Epidermal melanocyte (primary cell): ENCODE results near the gene CACNA1H.
"Not testable (repeated sequence)": the region's sequence is repeated elsewhere in the genome, so short reads cannot be mapped to it uniquely, and the experiment has no call there.

ENCODE experiments used
- DNase-seq: peaks from one replicate; pipeline ENCODE4 v3.0.0; 2011; ENCODE audit warnings: low spot score; ENCODE audit not compliant: insufficient read length

The CACNA1H gene

DNA sequence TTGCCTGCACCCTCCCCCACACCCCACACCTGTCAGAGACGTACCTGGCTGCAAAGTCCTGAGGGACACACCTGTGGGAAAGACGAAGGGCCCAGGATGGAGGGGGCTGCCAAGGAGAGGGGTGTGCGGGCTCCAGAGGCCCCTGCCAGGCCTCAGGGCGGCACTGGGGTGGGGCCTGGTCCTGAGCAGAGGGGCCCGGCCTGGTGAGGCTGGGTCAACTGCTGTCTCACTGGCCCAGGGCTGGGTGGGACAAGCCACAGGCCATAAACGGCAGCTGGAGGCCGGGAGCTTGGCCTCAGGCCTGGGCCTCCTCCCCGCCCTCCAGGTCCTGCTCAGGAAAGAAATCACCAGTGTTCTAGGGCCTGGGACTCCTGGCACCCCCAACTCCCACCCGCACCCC, 71.7 kb downstream of the CACNA1H start:
- DNase-seq: no peak

DNA sequence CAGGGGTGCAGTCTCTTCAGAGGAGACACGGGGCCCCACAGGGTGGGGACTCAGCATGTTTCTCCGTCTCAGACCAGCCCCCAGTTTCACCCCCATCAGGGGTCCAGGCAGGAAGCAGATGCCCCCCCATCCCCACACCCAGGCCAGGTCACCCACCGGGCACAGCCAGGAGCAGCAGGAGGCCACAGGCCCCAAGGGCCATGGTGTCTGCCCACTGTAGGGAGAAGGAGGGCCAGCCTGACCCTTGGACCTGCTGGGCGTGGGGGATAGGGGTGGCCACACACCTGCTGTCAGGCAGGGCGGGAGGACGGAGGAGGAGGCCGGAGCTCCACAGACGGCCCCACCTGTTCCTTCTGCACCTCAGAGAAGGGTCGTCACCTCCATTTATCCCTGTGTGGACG, 72.1 kb downstream of the CACNA1H start, which contains the start of gene TPSG1:
Gene TPSG1 (minus strand): TSS at position 218 of the 401 bp plus-strand sequence. CDS start 16 bp downstream, at position 202.
- DNase-seq: no peak

DNA sequence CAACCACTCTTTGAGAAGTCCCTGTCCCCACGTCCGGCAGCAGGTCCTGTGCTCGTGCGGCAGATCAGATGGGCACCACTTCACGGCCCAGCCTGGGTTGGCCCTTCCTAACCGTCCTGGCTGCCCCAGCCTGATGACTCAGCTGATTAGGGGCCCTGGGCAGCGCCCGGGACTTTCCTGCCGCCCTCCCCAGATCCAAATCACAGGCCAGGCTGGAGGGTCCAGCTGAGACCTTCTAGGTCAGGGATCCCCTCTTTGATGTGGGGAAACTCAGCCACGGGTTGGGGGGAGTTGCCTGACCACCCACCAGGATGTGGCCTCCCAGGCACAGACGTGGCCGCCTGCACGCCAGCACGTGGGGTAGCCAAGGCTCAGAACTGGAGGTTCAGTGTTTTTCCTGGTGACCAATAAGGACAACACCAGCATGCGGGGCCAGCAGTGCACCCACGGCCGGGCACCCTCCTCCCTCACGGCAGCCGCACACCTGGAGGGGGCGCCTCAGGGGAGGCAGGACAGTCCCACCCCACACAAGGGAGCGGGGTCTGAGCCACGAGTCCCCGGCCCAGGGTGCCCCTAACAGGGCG, 72.9 kb downstream of the CACNA1H start:
- not testable (repeated sequence) for DNase-seq

DNA sequence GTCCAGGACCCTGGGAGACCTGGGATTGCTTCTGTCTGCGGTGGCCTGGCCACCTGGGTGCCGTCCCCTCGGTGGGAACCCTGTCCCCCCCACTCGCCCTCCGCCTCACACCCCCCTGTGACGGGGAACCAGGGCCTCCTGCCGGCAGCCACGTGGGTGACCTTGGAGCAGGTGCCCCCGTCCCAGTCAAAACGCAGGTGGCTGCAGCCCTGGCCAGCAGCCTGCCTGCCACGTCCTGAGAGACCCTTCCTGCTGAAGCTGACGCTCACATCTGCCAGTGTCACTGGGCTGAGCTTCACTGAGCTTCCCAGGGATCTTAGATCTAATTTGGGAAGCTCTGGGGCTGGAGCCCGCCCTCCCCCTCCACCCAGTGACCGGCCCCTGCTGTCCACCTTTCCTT, 73.8 kb downstream of the CACNA1H start:
- not testable (repeated sequence) for DNase-seq

DNA sequence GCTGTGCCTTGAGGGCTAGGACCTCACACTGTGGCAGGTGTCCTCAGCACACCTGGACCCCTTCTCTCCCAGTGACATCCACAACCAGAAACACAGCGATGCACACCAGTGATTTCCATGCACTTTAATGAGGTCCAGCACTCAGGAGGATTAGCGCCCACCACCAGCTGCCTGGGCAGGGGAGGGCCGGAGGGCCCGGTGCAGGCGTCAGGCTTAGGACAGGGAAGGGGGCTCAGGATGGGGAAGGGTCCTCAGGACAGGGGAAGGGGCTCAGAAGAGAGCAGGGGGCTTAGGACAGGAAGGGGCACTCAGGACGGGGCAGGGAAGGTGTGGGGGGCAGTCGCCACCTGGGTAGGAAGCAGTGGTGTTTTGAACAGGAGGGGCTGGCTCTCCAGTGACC, 75.3 kb downstream of the CACNA1H start:
- not testable (repeated sequence) for DNase-seq

DNA sequence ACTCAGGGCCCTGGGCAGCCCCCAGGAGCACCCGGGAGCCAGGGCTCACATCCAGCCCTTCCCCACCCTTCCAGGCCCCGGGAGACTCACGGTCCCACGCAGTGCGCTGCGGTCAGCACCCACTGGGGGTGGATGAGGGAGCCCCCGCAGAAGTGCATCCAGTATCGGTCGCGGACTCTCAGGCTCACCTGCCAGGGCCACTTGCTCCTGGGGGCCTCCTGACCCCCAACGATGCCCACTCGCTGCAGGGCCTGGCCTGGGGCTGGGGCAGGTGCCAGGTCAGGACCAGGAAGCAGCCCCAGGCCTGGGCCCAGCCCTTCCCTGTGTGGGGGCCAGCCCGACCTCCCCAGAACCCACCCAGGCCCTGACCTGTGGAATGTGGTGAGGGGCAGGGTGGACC, 76.6 kb downstream of the CACNA1H start:
- not testable (repeated sequence) for DNase-seq

DNA sequence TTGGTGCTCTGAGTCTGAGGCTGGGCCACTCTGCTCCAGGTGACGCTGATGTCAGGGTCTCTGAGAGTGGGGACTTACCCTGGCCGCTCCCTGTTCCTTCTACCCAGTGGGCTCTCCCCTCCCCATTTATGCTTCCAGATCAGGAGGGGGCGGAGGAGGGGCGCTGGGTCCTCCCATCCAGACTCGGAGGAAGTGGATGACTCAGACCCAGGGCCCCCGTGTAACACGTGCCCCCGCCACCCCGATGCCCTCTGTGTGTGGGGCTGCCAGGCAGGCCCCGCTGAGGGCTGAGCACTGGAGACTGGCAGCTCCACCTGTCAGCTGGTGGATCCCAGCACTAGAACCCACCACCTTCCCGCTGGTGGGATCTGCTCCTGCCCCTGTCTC, 77.2 kb downstream of the CACNA1H start, which contains the start of gene TPSB2:
Gene TPSB2 (minus strand): TSS at position 101 of the 387 bp plus-strand sequence. CDS start 233 bp downstream, outside the sequence.
- DNase-seq: not testable (repeated sequence)

DNA sequence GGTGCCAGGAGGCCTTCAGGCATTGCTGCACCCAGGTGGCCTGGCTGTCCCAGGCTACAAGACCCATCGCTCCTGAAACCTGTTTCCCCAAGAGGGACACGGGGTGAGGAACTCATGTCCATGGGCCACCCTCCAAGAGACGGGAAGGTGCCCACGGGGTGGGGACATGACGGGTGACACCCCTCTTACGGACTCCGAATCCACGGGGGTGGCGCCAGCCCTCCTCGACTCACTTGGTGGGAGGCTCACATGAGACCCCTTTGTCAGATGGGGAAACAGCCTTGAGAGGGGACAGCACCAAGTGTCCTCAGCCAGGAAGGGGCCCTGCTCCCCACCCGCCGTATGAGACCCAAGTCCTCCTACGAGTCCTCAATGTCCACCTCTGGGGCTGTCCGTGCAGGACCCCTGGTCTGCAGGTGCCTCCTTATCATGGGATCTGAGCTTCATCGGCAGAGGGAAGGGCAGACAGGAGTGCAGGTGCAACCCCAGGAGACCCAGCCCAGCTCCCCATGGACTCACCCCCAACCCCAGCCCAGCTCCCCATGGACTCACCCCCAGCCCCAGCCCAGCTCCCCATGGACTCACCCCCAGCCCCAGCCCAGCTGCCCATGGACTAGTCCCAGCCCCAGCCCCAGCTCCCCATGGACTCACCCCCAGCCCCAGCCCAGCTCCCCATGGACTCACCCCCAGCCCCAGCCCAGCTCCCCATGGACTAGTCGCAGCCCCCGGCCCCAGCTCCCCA, 77.7 kb downstream of the CACNA1H start:
- DNase-seq: not testable (repeated sequence)

DNA sequence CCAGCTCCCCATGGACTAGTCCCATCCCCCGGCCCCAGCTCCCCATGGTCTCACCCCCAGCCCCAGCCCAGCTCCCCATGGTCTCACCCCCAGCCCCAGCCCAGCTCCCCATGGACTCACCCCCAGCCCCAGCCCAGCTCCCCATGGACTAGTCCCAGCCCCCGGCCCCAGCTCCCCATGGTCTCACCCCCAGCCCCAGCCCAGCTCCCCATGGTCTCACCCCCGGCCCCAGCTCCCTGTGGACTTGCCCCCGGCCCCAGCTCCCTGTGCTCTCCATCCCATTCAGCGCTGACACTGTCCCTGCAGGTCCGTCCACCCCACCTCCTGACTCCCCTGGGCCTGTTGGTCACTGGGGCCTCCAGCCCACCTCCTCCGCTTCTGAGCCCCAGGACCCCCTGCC, 78.4 kb downstream of the CACNA1H start:
- DNase-seq: not testable (repeated sequence)

DNA sequence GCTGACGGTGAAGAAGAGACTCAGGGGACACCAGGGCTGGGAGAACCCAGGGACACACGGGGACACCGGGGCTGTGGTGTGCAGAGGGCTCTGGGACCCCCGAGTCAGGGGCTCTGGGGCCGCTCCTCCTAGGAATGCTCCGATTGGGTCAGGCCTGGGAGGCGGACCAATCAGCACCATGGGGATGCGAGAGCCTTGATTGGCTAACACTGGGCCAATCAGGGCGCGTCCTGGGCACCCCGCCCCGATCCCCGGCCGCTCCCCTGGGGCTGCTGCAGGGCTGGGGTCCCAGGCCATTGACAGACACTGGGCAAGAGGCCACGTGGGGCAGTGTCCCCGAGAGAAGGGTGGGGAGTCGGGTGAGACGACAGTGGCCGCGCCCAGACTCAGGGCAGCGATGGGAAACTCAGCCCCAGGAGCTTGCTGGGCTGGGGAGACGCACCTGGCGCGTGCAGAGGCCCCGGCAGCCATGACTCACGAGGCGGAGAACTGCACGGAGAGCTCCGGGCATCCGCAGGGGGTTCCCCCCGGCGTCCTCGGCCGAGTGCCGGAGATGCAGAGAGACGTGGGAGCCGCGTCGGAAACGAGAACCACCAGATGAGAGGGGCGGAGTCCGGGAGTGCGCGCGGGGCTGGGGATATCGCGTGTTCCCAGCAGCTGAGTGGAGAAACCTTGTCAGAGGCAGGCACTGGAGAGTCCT, 79.3 kb downstream of the CACNA1H start:
- DNase-seq: not testable (repeated sequence)

DNA sequence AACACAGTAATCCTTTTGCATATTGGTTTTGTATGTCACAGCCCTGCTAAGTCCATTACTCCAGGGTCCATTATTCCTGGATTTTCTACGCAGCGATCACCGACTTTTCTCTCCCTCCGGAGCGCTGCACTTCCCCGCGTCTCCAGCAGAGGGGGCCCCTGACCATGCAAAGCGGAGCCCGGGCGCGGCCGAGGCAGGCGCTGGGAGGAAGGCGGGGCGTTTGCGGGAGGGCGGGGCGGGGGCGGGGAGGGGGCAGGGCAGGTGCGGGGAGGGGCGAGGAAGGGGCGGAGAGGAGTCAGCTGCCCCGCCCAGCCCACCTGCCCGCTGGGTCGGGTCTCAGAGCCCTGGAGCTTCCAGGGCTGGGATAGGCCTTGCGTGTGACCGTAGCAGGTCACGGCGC, 83.8 kb downstream of the CACNA1H start:
- DNase-seq: not testable (repeated sequence)

DNA sequence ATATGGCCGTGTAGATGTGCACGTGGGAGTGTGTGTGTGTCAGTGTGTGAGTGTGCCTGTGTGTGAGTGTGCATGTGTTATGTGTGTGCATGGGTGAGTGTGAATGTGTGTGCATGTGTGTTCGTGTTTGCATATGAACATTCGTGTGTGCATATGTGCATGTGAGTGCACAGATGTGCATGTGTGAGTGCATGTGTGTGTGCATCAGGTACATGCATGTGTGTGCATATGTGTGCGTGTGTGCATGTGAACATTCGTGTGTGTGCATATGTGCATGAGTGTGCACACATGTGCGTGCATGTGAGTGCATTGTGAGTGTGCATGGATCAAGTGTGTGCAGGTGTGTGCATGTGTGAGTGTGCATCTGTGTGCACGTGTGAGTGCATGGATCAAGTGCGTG, 85.1 kb downstream of the CACNA1H start:
- no peak for DNase-seq

DNA sequence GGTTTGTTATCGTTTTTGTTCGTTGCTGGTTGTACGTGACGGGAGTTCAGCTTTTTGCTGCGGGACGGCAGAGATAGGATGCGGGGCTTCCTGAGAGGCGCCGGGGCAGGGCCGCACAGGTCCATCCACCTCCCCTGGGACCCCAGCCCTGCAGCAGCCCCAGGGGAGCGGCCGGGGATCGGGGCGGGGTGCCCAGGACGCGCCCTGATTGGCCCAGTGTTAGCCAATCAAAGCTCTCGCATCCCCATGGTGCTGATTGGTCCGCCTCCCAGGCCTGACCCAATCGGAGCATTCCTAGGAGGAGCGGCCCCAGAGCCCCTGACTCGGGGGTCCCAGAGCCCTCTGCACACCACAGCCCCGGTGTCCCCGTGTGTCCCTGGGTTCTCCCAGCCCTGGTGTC, 86.0 kb downstream of the CACNA1H start:
- not testable (repeated sequence) for DNase-seq

DNA sequence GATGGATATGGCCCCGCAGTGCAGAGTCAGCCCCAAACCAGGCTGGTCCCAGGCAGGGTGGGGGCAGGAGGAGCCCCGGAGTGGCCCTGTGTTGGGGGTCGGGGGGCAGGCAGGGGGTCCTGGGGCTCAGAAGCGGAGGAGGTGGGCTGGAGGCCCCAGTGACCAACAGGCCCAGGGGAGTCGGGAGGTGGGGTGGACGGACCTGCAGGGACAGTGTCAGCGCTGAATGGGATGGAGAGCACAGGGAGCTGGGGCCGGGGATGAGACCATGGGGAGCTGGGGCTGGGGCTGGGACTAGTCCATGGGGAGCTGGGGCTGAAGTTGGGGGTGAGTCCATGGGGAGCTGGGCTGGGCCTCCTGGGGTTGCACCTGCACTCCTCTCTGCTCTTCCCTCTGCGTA, 86.7 kb downstream of the CACNA1H start:
- DNase-seq: not testable (repeated sequence)

DNA sequence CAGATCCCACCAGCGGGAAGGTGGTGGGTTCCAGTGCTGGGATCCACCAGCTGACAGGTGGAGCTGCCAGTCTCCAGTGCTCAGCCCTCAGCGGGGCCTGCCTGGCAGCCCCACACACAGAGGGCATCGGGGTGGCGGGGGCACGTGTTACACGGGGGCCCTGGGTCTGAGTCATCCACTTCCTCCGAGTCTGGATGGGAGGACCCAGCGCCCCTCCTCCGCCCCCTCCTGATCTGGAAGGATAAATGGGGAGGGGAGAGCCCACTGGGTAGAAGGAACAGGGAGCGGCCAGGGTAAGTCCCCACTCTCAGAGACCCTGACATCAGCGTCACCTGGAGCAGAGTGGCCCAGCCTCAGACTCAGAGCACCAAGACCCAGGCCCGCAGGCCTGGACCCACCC, 87.5 kb downstream of the CACNA1H start, which contains the start of gene TPSAB1:
Gene TPSAB1 (plus strand): TSS at position 270 of the 400 bp plus-strand sequence. CDS start 234 bp downstream, outside the sequence.
- DNase-seq: not testable (repeated sequence)

DNA sequence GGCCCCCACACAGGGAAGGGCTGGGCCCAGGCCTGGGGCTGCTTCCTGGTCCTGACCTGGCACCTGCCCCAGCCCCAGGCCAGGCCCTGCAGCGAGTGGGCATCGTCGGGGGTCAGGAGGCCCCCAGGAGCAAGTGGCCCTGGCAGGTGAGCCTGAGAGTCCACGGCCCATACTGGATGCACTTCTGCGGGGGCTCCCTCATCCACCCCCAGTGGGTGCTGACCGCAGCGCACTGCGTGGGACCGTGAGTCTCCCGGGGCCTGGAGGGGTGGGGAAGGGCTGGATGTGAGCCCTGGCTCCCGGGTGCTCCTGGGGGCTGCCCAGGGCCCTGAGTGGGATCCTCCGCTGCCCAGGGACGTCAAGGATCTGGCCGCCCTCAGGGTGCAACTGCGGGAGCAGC, 88.2 kb downstream of the CACNA1H start:
- DNase-seq: not testable (repeated sequence)

DNA sequence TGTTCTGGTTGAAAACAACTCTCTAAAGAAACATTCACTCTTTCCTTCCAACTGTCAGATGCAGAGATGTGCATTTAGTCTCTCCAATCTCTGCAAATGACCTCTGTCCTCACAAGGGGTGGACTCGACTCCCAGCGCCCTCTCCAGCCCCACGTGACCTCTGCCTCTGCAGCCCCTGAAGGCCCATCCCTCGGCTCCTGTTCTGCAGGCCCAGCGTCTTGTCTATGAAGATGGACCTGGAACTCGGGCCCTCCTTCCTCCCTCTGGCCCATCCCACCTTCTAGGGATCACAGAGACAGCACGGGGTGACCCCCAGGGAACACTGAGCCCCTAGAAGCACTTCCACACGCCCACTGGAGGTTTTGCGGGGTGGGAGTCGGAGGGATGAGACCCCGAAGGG, 90.5 kb downstream of the CACNA1H start:
- DNase-seq: not testable (repeated sequence)

DNA sequence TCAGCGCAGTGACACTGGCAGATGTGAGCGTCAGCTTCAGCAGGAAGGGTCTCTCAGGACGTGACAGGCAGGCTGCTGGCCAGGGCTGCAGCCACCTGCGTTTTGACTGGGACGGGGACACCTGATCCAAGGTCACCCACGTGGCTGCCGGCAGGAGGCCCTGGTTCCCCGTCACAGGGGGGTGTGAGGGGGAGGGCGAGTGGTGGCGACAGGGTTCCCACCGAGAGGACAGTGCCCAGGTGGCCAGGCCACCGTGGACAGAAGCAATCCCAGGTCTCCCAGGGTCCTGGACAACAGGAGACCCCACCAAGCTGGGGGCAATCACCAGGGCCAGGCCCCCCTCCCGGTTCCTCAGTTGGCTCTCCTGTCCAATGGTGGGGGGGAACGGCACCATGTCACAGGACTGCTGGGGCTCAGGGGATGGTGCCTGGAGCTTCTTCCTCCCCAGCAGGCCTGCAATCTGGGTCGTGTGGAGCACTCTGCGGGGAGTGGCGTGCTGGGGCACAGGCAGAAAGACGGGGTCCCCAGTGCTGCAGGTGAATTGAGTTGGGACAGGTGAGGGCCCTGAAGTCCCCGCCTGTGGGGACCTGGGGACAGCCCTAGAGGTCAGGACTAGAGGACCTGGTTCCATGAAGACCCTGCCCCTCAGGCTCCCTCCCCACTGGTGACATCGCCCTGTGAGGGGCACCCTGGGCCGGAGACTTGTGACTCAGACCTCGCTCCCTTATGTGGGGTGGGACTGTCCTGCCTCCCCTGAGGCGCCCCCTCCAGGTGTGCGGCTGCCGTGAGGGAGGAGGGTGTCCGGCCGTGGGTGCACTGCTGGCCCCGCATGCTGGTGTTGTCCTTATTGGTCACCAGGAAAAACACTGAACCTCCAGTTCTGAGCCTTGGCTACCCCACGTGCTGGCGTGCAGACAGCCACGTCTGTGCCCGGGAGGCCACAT, 91.3 kb downstream of the CACNA1H start:
- DNase-seq: not testable (repeated sequence)

DNA sequence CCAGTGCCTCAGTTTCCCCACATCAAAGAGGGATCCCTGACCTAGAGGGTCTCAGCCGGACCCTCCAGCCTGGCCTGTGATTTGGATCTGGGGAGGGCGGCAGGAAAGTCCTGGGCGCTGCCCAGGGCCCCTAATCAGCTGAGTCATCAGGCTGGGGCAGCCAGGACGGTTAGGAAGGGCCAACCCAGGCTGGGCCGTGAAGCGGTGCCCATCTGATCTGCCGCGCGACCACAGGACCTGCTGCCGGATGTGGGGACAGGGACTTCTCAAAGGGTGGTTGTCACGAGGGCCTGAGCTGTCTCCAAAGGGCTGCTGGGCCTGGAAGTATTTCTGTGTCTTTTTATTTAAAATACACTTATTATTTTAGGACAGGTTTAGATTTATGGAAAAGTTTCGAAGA, 92.0 kb downstream of the CACNA1H start:
- no peak for DNase-seq

DNA sequence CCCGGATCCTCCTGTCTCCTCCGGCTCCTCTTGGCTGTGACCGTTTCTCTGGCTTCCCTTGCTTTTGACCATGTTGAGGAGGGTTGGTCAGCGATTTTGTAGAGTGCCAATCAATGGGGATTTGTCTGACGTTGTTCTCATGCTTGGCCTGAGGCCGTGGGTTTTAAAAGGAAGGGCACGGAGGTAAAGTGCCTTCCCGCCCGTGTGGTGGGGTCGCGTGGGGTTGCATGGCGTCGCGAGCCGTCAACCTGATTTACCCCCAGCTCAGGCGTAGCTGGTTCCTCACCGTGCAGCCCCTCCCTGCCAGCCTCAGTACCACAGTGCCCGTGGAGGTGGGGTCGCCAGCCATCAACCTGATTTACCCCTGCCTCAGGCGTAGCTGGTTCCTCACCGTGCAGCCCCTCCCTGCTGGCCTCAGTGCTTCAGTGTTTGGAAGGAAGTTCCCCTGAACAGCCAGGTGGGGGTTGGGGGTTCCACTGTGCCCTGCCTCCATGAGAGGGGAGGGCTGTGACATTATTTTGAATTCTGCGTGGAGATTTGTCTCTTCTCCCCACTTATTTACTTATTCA, 92.6 kb downstream of the CACNA1H start:
- DNase-seq: no peak
